Measurements from ENCODE around the gene VPS37B. TPM values are rescaled to one million over a fixed set of nuclear protein-coding genes. Genes with fewer than 3 reads are reported as not detected.

The VPS37B gene
- total and polyA plus RNA-seq, 2 of the 8 experiments (the other 6 are each of a cell fraction or from before 2014, with no cell fraction given): 11.9 to 15.7 TPM

DNA sequence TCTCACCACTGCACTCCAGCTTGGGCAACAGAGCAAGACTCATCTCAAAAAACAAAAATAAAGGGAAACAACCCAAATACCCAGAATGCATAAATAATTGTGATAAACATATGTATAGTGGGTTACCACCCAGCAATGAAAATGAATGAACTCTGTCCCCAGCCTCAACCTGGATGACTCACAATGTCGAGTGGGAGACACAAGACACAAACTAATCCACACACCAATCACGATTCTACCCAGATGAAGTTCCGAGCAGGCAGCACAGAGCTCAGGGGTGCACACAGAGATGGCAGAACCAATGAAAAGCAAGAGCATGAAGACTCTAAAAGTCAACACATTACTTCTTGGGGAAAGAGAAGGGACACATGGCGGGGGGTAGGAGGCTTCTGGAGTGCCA lies 43.2 kb upstream of the VPS37B start:
- Histone ChIP-seq H4K8ac (ENCODE audit: extremely low read depth, insufficient read depth, low read length) (no peak overlapping the region), H3K9me3 (ENCODE audit: insufficient read depth in 2 of 2, low read depth in 1 of 2, low read length in 1 of 2) (no peaks in the 10 kb centered on the region), H3K4ac (replicated peaks; ENCODE audit: insufficient read length, low read depth, low read length) (no peak overlapping the region), H2AK5ac (ENCODE audit: low read depth, low read length) (no peak overlapping the region), H2BK5ac (ENCODE audit: low read depth, low read length) (no peak overlapping the region), H3K4me1 (replicated peaks in 1 of 4; ENCODE audit: control insufficient read depth in 3 of 4, insufficient read depth in 4 of 4, low read length in 3 of 4) (no peaks in the 10 kb centered on the region), H3K4me2 (ENCODE audit: insufficient read depth in 1 of 2, low read depth in 2 of 2, low read length in 2 of 2) (no peak overlapping the region), H2BK20ac (ENCODE audit: low read length) (no peak overlapping the region), H3K4me3 (ENCODE audit: extremely low read depth in 1 of 4, insufficient read depth in 2 of 4, low read depth in 3 of 4, low read length in 4 of 4) (no peak overlapping the region), H4K5ac (ENCODE audit: insufficient read length, low read depth, low read length) (no peak overlapping the region), H4K20me1 (replicated peaks in 1 of 2; ENCODE audit: control insufficient read depth in 1 of 2, insufficient read depth in 2 of 2, low read length in 2 of 2) (peaks cover 0 to 2% of the 10 kb centered on the region in 2 experiments), H3K14ac (ENCODE audit: insufficient read length) (no peak overlapping the region), H3K23me2 (ENCODE audit: low read depth, low read length) (no peaks in the 10 kb centered on the region), H2AFZ (ENCODE audit: low read length) (no peak overlapping the region), H3K56ac (replicated peaks; ENCODE audit: insufficient read length, low read depth, low read length) (no peak overlapping the region), H3K9ac (replicated peaks in 1 of 4; ENCODE audit: extremely low read depth in 1 of 4, low read depth in 3 of 4, low read length in 3 of 4) (no peak overlapping the region), H3K27ac (ENCODE audit: low read depth, low read length) (no peak overlapping the region), H2BK15ac (ENCODE audit: low read length) (no peak overlapping the region), H3K23ac (ENCODE audit: insufficient read length) (no peak overlapping the region), H3K27me3 (replicated peaks in 1 of 4; ENCODE audit: control insufficient read depth in 3 of 4, extremely low read depth in 1 of 4, insufficient read depth in 3 of 4, low read length in 3 of 4) (no peaks in the 10 kb centered on the region), H2BK120ac (replicated peaks; ENCODE audit: low read depth, low read length) (no peak overlapping the region), H3K79me2 (ENCODE audit: control insufficient read depth in 1 of 2, insufficient read depth in 2 of 2, low read length in 2 of 2) (no peaks in the 10 kb centered on the region), H3K79me1 (ENCODE audit: low read depth, low read length) (no peaks in the 10 kb centered on the region), H3K36me3 (ENCODE audit: control insufficient read depth in 2 of 4, insufficient read depth in 4 of 4, low read length in 3 of 4) (no peaks in the 10 kb centered on the region), H2BK12ac (ENCODE audit: low read depth, low read length) (no peak overlapping the region), H3K18ac (ENCODE audit: extremely low read depth, low read length) (no peak overlapping the region), H4K91ac (replicated peaks; ENCODE audit: insufficient read length, low read length) (no peak overlapping the region)
- DNase-seq (ENCODE audit: low read depth in 1 of 2, low spot score in 2 of 2) (no peak), FAIRE-seq (no peak)
- ChIA-PET POLR2A (ENCODE audit: partially characterized antibody) (no interaction called here), CTCF (ENCODE audit: partially characterized antibody) (interaction anchor here (1.3 to 21.5 kb wide), 3 partner anchors 58 to 76 kb away, joined by 3 to 473 read pairs (median 3); no protein-coding TSS in a partner anchor)
- 91% methylated on average over 4 of the region's 4 CpGs; no CpG with 5 or more reads in 1 of the 2 experiments for WGBS, 2 experiments (ENCODE audit: extremely low coverage in 1 of 2, insufficient coverage in 1 of 2, insufficient read length in 1 of 2, insufficient replicate concordance in 2 of 2, low coverage in 1 of 2, low lambda C conversion rate in 2 of 2, missing lambda C conversion rate in 1 of 2)
- no peak for TF ChIP-seq HDAC2 (IDR thresholded peaks at IDR 0.05; ENCODE audit: borderline replicate concordance in 1 of 2, low read depth in 2 of 2, low read length in 2 of 2)
- no peak for TF ChIP-seq SIN3A (conservative IDR thresholded peaks at IDR 0.05 in 1 of 2, IDR thresholded peaks at IDR 0.05 in 1 of 2; ENCODE audit: low read depth in 1 of 2, low read length in 2 of 2)
- TF ChIP-seq EP300 (IDR thresholded peaks at IDR 0.05; ENCODE audit: borderline replicate concordance in 1 of 2, low read depth in 2 of 2, low read length in 2 of 2): no peak

Data from H1 (cell line).